H1 (cell line): Measurements from ENCODE around the gene PCGF3. TPM values are rescaled to one million over a fixed set of nuclear protein-coding genes. Genes with fewer than 3 reads are reported as not detected.

ENCODE experiments used
- CTCF ChIA-PET: fragments of 300-600 bp; sonication (Branson Sonifier 250); formaldehyde crosslinking; loops from one replicate; lab custom pipeline; 2021; ENCODE audit not compliant: partially characterized antibody; lab: Charles Lee
- POLR2A ChIA-PET: fragments of 300-600 bp; sonication (Branson Sonifier 250); formaldehyde crosslinking; loops from one replicate; lab custom pipeline; 2021; ENCODE audit warnings: inconsistent platforms; ENCODE audit not compliant: partially characterized antibody; lab: Charles Lee
- DNase-seq, 2 experiments: peaks; one replicate each; pipeline versions ENCODE4 v3.0.0 to v3.0.0-alpha.2; 2010 to 2022; ENCODE audit warnings: low spot score in 2 of 2, low read depth in 1 of 2, mixed read lengths in 1 of 2
- FAIRE-seq: peaks from 2 replicates; lab custom pipeline; 2011; peaks lifted over from hg19 to GRCh38; lab: Jason Lieb, UNC
- H2AFZ ChIP-seq: 2 replicates; pipeline ENCODE4 v1.8.1; 2012; ENCODE audit warnings: low read length, inconsistent platforms
- H2AK5ac ChIP-seq: 2 replicates; pipeline ENCODE4 v1.6.1; 2013; ENCODE audit warnings: low read depth, low read length
- H2BK120ac ChIP-seq: replicated peaks from 2 replicates; pipeline ENCODE3; 2013; ENCODE audit warnings: low read depth, low read length, inconsistent platforms
- H2BK12ac ChIP-seq: 2 replicates; pipeline ENCODE4 v1.6.1; 2013; ENCODE audit warnings: low read depth, low read length
- H2BK15ac ChIP-seq: 2 replicates; pipeline ENCODE4 v1.6.1; 2013; ENCODE audit warnings: low read length
- H2BK20ac ChIP-seq: 2 replicates; pipeline ENCODE4 v1.6.1; 2013; ENCODE audit warnings: low read length
- H2BK5ac ChIP-seq: 2 replicates; pipeline ENCODE4 v1.6.1; 2013; ENCODE audit warnings: low read depth, low read length
- H3K14ac ChIP-seq: 2 replicates; pipeline ENCODE4 v1.6.1; 2013; ENCODE audit warnings: inconsistent platforms; ENCODE audit not compliant: insufficient read length
- H3K18ac ChIP-seq: 2 replicates; pipeline ENCODE4 v1.6.1; 2013; ENCODE audit warnings: low read length; ENCODE audit errors: extremely low read depth
- H3K23ac ChIP-seq: 2 replicates; pipeline ENCODE4 v1.6.1; 2013; ENCODE audit warnings: inconsistent platforms; ENCODE audit not compliant: insufficient read length
- H3K23me2 ChIP-seq: 2 replicates; pipeline ENCODE4 v1.6.1; 2013; ENCODE audit warnings: low read depth, low read length
- H3K27ac ChIP-seq: 2 replicates; pipeline ENCODE4 v1.6.1; 2011; ENCODE audit warnings: low read depth, low read length, inconsistent platforms
- H3K27me3 ChIP-seq, 4 experiments: replicated peaks in 1 of 4; 1 replicate in 1 of 4; 2 replicates in 3 of 4; pipeline versions ENCODE4 v1.6.1 to v1.8.1; 2011 to 2013; ENCODE audit warnings: low read length in 3 of 4, mild to moderate bottlenecking in 3 of 4, inconsistent platforms in 2 of 4, mixed read lengths in 2 of 4, moderate library complexity in 1 of 4; ENCODE audit not compliant: control insufficient read depth in 3 of 4, insufficient read depth in 3 of 4; ENCODE audit errors: extremely low read depth in 1 of 4
- H3K36me3 ChIP-seq, 4 experiments: 2 replicates each; pipeline versions ENCODE4 v1.6.1 to v1.8.1; 2011 to 2013; ENCODE audit warnings: mild to moderate bottlenecking in 4 of 4, low read length in 3 of 4, moderate library complexity in 2 of 4, control low read depth in 1 of 4, inconsistent platforms in 1 of 4; ENCODE audit not compliant: insufficient read depth in 4 of 4, control insufficient read depth in 2 of 4
- H3K4ac ChIP-seq: replicated peaks from 2 replicates; pipeline ENCODE3; 2013; ENCODE audit warnings: low read length, low read depth, mixed read lengths, inconsistent platforms; ENCODE audit not compliant: insufficient read length
- H3K4me1 ChIP-seq, 4 experiments: replicated peaks in 1 of 4; 1 replicate in 1 of 4; 2 replicates in 3 of 4; pipeline versions ENCODE4 v1.6.1 to v1.8.1; 2011 to 2013; ENCODE audit warnings: low read length in 3 of 4, inconsistent platforms in 2 of 4, mixed read lengths in 1 of 4; ENCODE audit not compliant: insufficient read depth in 4 of 4, control insufficient read depth in 3 of 4
- H3K4me2 ChIP-seq, 2 experiments: 2 replicates each; pipeline versions ENCODE4 v1.6.1 to v1.8.1; 2011 to 2013; ENCODE audit warnings: low read depth in 2 of 2, low read length in 2 of 2, control low read depth in 1 of 2, inconsistent platforms in 1 of 2, mild to moderate bottlenecking in 1 of 2; ENCODE audit not compliant: insufficient read depth in 1 of 2
- H3K4me3 ChIP-seq, 4 experiments: fragments of 200-600, 300-600 bp in 1 of 4; sonication (generic), shearing (Covaris generic), sonication (Bioruptor Twin) in 1 of 4; 2 replicates each; pipeline versions ENCODE4 v1.5.1 to v1.8.1; 2011 to 2016; ENCODE audit warnings: low read length in 4 of 4, low read depth in 3 of 4, control low read depth in 2 of 4, inconsistent platforms in 2 of 4, mild to moderate bottlenecking in 2 of 4, mixed read lengths in 1 of 4, moderate library complexity in 1 of 4; ENCODE audit not compliant: insufficient read depth in 2 of 4; ENCODE audit errors: extremely low read depth in 1 of 4
- H3K56ac ChIP-seq: replicated peaks from 2 replicates; pipeline ENCODE3; 2013; ENCODE audit warnings: low read depth, mild to moderate bottlenecking, mixed read lengths, low read length, inconsistent platforms; ENCODE audit not compliant: insufficient read length
- H3K79me1 ChIP-seq: 2 replicates; pipeline ENCODE4 v1.6.1; 2013; ENCODE audit warnings: low read depth, low read length, control low read depth
- H3K79me2 ChIP-seq, 2 experiments: 2 replicates each; pipeline versions ENCODE4 v1.6.1 to v1.8.1; 2012 to 2013; ENCODE audit warnings: low read length in 2 of 2, mild to moderate bottlenecking in 2 of 2, inconsistent platforms in 1 of 2; ENCODE audit not compliant: insufficient read depth in 2 of 2, control insufficient read depth in 1 of 2
- H3K9ac ChIP-seq, 4 experiments: replicated peaks in 1 of 4; 1 replicate in 1 of 4; 2 replicates in 3 of 4; pipeline versions ENCODE4 v1.6.1 to v1.8.1; 2011 to 2013; ENCODE audit warnings: low read depth in 3 of 4, low read length in 3 of 4, control low read depth in 2 of 4, mild to moderate bottlenecking in 2 of 4, moderate library complexity in 2 of 4, inconsistent platforms in 1 of 4; ENCODE audit errors: extremely low read depth in 1 of 4
- H3K9me3 ChIP-seq, 2 experiments: 2 replicates each; pipeline versions ENCODE4 v1.6.1 to v1.8.1; 2012 to 2013; ENCODE audit warnings: mild to moderate bottlenecking in 2 of 2, moderate library complexity in 2 of 2, control low read depth in 1 of 2, inconsistent platforms in 1 of 2, low read depth in 1 of 2, low read length in 1 of 2, mixed read lengths in 1 of 2; ENCODE audit not compliant: insufficient read depth in 2 of 2
- H4K20me1 ChIP-seq, 2 experiments: replicated peaks in 1 of 2; 2 replicates each; pipeline versions ENCODE3 to v1.8.1; 2011 to 2013; ENCODE audit warnings: inconsistent platforms in 2 of 2, low read length in 2 of 2, mild to moderate bottlenecking in 1 of 2; ENCODE audit not compliant: insufficient read depth in 2 of 2, control insufficient read depth in 1 of 2
- H4K5ac ChIP-seq: 2 replicates; pipeline ENCODE4 v1.6.1; 2013; ENCODE audit warnings: low read length, low read depth, mixed read lengths, inconsistent platforms; ENCODE audit not compliant: insufficient read length
- H4K8ac ChIP-seq: 2 replicates; pipeline ENCODE4 v1.8.0; 2013; ENCODE audit warnings: mild to moderate bottlenecking, moderate library complexity, low read length, inconsistent platforms; ENCODE audit not compliant: insufficient read depth; ENCODE audit errors: extremely low read depth
- H4K91ac ChIP-seq: replicated peaks from 2 replicates; pipeline ENCODE3; 2013; ENCODE audit warnings: low read length, mixed read lengths, inconsistent platforms; ENCODE audit not compliant: insufficient read length
- TEAD4 ChIP-seq: IDR thresholded peaks from 2 replicates; pipeline ENCODE4 v1.6.1; 2012; ENCODE audit warnings: low read depth, low read length, inconsistent platforms, mixed read lengths
- WGBS, 2 experiments: shearing (Covaris generic) in 1 of 2; methylation state at CpG; one replicate each; pipeline versions ENCODE4 v1.1.6 to v1.1.7; 2013 to 2015; ENCODE audit warnings: low lambda C conversion rate in 2 of 2, mixed read lengths in 2 of 2, inconsistent platforms in 1 of 2, low coverage in 1 of 2, missing lambda C conversion rate in 1 of 2; ENCODE audit not compliant: insufficient replicate concordance in 2 of 2, insufficient coverage in 1 of 2, insufficient read length in 1 of 2; ENCODE audit errors: extremely low coverage in 1 of 2, missing lambda C conversion rate in 1 of 2; 5-methylcytosine and 5-hydroxymethylcytosine counted together
- polyA plus RNA-seq, 7 experiments: library from polyadenylated mRNA; depleted of rRNA in 3 of 7; stranded (reverse) in 5 of 7; unstranded in 2 of 7; fragments of >200 nt in 5 of 7; fragments of 200-250 nt in 2 of 7; gene quantifications; 1 replicate in 5 of 7; 2 replicates in 1 of 7; 4 replicates in 1 of 7; pipeline versions ENCODE4 v1.2.1 to v1.2.3, GENCODE V29; 2011 to 2013; ENCODE audit warnings: missing spikeins in 2 of 7, mixed read lengths in 2 of 7
- total RNA-seq: library from RNA; stranded (reverse); fragmentation: NEBNext Ultra II Directional; extraction: Animal tissue kit (Norgen Biotek cat#: 25700); gene quantifications from 2 replicates; pipeline ENCODE4 v1.2.1, GENCODE V29; 2021

PCGF3 gene
- total and polyA plus RNA-seq, 2 of the 8 experiments (the other 6 are each of a cell fraction or from before 2014, with no cell fraction given) = 52.7 to 52.9 TPM

DNA sequence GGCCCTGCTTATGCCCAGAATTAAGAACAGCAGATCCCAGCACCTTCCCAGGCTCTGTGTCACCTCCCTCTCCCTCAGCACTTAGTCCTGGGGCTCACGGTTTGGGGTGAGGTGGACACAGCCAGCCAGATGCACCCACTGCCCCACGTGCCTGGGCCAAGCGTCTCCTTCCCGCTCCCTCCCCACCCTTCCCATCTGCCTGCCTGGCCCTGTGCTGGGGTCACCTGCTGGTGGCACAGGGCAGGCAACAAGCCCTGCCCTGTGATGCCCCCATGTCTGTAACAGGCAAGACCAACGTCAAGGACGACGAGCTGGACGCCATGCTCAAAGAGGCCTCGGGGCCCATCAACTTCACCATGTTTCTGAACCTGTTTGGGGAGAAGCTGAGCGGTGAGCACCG lies 26.0 kb upstream of the PCGF3 start:
- Histone ChIP-seq H3K23ac (no peak overlapping the region), H2AFZ (no peak overlapping the region), H3K56ac (no peak overlapping the region), H3K4me3 (no peak overlapping the region), H3K4me1 (peaks cover 0 to 19% (median 6%) of the 10 kb centered on the region in 4 experiments; a peak in 5 of 7 replicates), H2AK5ac (no peak overlapping the region), H3K23me2 (peaks cover 5% of the 10 kb centered on the region; the same call in 1 of the 2 replicates), H3K36me3 (no peaks in the 10 kb centered on the region), H3K27me3 (no peaks in the 10 kb centered on the region; a peak in 2 of 7 replicates), H3K9me3 (no peaks in the 10 kb centered on the region), H3K9ac (no peak overlapping the region), H3K14ac (no peak overlapping the region), H2BK120ac (no peak overlapping the region), H2BK20ac (no peak overlapping the region), H2BK15ac (no peak overlapping the region), H4K8ac (no peak overlapping the region), H2BK12ac (no peak overlapping the region), H2BK5ac (no peak overlapping the region; the same call in 1 of the 2 replicates), H3K79me1 (no peaks in the 10 kb centered on the region), H3K4me2 (no peak overlapping the region), H4K91ac (no peak overlapping the region), H3K27ac (no peak overlapping the region), H4K20me1 (peaks cover 0 to 10% of the 10 kb centered on the region in 2 experiments), H3K79me2 (no peaks in the 10 kb centered on the region), H3K4ac (no peak overlapping the region), H4K5ac (no peak overlapping the region), H3K18ac (no peak overlapping the region)
- WGBS, 2 experiments = 93% methylated on average over 10 of the region's 11 CpGs; no CpG with 5 or more reads in 1 of the 2 experiments
- CTCF ChIA-PET = interaction anchor here (1.3 to 1.4 kb wide), 3 partner anchors 21 to 78 kb away, joined by 4 read pairs; no protein-coding TSS in a partner anchor
- DNase-seq (no peak), FAIRE-seq (no peak)
- POLR2A ChIA-PET = interaction anchor here (0.8 to 5.6 kb wide), 5 partner anchors 10 to 176 kb away, joined by 4 to 25 read pairs (median 5); no protein-coding TSS in a partner anchor
- TF ChIP-seq TEAD4 = no peak
